ENCODE measurements around the gene ARHGEF11. TPM values are rescaled to one million over a fixed set of nuclear protein-coding genes. Genes with fewer than 3 reads are reported as not detected.

Gene ARHGEF11
- total RNA-seq, 1 donor from 2014 or later, result 29.1 TPM

DNA sequence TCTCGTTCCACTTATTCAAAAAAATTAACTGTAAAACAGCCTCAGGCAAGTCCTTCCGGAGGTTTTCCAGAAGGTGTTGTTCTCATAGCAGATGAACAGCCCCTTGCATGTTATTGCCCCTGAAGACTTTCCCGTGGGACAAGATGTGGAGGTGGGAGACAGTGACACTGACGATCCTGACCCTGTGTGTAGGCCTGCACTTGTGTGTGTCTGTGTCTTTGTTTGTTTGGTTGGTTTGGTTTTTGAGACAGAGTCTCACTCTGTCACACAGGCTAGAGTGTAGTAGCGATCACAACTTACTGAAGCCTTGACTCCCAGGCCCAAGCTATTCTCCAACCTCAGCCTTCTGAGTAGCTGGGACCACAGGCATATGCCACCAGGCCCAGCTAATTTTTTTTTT is 41.5 kb upstream of the ARHGEF11 start:
- peaks cover 6% of the 10 kb centered on the region for H3K4me1 ChIP-seq
- no peak for TF ChIP-seq CTCF (IDR thresholded peaks at IDR 0.05; ENCODE audit: borderline replicate concordance)
- no peaks in the 10 kb centered on the region for H3K9me3 ChIP-seq (replicated peaks)
- H3K36me3 ChIP-seq, result no peaks in the 10 kb centered on the region
- H3K4me3 ChIP-seq, result no peak overlapping the region
- intact Hi-C loops (cut with micrococcal nuclease), result no loop called here
- peaks cover 4% of the 10 kb centered on the region for H3K27me3 ChIP-seq (ENCODE audit: low read depth)
- no peak for DNase-seq
- H3K27ac ChIP-seq (replicated peaks), result no peak overlapping the region

- Histone ChIP-seq H3K9me3 (replicated peaks) (no peaks in the 10 kb centered on the region), H3K27ac (replicated peaks) (no peak overlapping the region), H3K4me1 (peaks cover 6% of the 10 kb centered on the region), H3K4me3 (no peak overlapping the region), H3K27me3 (ENCODE audit: low read depth) (peaks cover 4% of the 10 kb centered on the region), H3K36me3 (no peaks in the 10 kb centered on the region)
- intact Hi-C loops (cut with micrococcal nuclease), result no loop called here
- no peak for TF ChIP-seq CTCF (IDR thresholded peaks at IDR 0.05; ENCODE audit: borderline replicate concordance)
- no peak for DNase-seq
Observed at GRCh38 chr1:157086299-157086698, 40.8 kb upstream of the ARHGEF11 start.

DNA sequence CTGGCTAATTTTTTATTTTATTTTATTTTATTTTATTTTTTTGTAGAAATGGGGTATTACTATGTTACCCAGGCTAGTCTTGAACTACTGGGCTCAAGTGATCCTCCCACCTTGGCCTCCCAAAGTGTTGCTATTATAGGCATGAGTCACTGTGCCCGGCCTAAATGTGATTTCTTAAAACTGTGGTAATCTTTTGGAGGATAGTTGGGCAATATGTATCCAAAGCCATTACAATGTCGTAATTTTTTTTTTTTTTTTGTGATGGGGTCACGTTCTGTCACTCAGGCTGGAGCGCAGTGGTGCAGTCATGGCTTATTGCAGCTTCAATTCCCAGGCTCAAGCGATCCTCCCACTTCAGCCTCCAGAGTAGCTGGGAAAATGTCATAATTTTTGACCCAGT is 39.9 kb upstream of the ARHGEF11 start:
- H3K27me3 ChIP-seq (ENCODE audit: low read depth), result no peaks in the 10 kb centered on the region
- H3K4me3 ChIP-seq, result no peak overlapping the region
- H3K9me3 ChIP-seq (replicated peaks), result no peaks in the 10 kb centered on the region
- intact Hi-C loops (cut with micrococcal nuclease), result no loop called here
- H3K36me3 ChIP-seq, result no peaks in the 10 kb centered on the region
- no peak for DNase-seq
- H3K27ac ChIP-seq (replicated peaks), result no peak overlapping the region
- TF ChIP-seq CTCF (IDR thresholded peaks at IDR 0.05; ENCODE audit: borderline replicate concordance), result no peak
- H3K4me1 ChIP-seq, result peaks cover 3% of the 10 kb centered on the region

DNA sequence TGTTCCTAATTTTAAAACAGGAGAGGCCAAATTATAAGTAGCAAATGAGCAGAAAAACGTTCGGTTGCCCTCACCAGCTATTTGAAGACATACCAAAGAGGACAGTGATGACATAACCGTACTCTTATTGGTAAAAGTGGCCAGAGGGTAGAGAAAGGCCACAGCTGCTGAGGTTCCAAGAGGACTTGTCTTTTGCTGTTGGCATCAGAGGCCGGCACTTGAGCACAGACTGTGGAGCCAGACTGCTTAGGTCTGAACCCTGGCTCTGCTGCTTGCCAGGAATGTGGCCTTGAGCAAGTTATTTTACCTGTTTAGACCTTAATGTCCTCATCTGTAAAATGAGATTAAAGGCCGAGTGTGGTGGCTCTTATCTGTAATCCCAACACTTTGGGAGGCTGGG is 39.2 kb upstream of the ARHGEF11 start:
- DNase-seq, result no peak

GRCh38 chr1:157081707-157082106 is 36.2 kb upstream of the ARHGEF11 start:
- H3K36me3 ChIP-seq, result no peaks in the 10 kb centered on the region
- H3K9me3 ChIP-seq (replicated peaks), result no peaks in the 10 kb centered on the region
- no peak for DNase-seq
- no peak overlapping the region for H3K27ac ChIP-seq (replicated peaks)
- peaks cover 11% of the 10 kb centered on the region for H3K27me3 ChIP-seq (ENCODE audit: low read depth)
- H3K4me1 ChIP-seq, result no peaks in the 10 kb centered on the region
- no peak for TF ChIP-seq CTCF (IDR thresholded peaks at IDR 0.05; ENCODE audit: borderline replicate concordance)
- no peak overlapping the region for H3K4me3 ChIP-seq
- intact Hi-C loops (cut with micrococcal nuclease), result no loop called here

More for the DNA sequence above, 39.2 kb upstream of the ARHGEF11 start:
- H3K4me3 ChIP-seq, result no peak overlapping the region
- H3K36me3 ChIP-seq, result no peaks in the 10 kb centered on the region
- no peak overlapping the region for H3K27ac ChIP-seq (replicated peaks)
- no peaks in the 10 kb centered on the region for H3K9me3 ChIP-seq (replicated peaks)
- no peak for TF ChIP-seq CTCF (IDR thresholded peaks at IDR 0.05; ENCODE audit: borderline replicate concordance)
- H3K27me3 ChIP-seq (ENCODE audit: low read depth), result peaks cover 5% of the 10 kb centered on the region
- intact Hi-C loops (cut with micrococcal nuclease), result no loop called here
- H3K4me1 ChIP-seq, result no peaks in the 10 kb centered on the region

DNA sequence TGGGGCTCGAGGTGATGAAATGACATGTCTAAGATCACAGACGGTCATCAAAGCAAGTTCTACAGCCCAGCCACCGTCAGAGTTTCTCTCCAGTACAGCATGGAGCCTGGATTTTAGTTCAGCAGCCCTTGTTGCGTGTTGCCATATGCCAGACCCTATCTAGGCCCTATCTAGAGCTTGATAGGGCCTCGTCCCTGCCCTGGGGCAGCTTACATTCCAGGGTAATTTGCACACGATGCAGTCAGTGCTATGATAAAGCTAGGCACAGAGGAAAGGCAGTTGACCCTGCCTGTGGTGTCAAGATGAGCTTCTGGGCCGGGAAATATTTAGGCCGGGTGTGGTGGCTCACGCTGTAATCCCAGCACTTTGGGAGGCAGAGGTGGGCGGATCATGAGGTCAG is 35.2 kb upstream of the ARHGEF11 start:
- Histone ChIP-seq H3K36me3 (no peaks in the 10 kb centered on the region), H3K27ac (replicated peaks) (no peak overlapping the region), H3K4me3 (no peak overlapping the region), H3K4me1 (no peaks in the 10 kb centered on the region), H3K27me3 (ENCODE audit: low read depth) (peaks cover 17% of the 10 kb centered on the region), H3K9me3 (replicated peaks) (no peaks in the 10 kb centered on the region)
- intact Hi-C loops (cut with micrococcal nuclease), result no loop called here
- no peak for TF ChIP-seq CTCF (IDR thresholded peaks at IDR 0.05; ENCODE audit: borderline replicate concordance)
- no peak for DNase-seq
